Spleen (tissue), 11 donors: ENCODE measurements around the gene RHOV. TPM values are rescaled to one million over a fixed set of nuclear protein-coding genes. Genes with fewer than 3 reads are reported as not detected.

ENCODE experiments used
- DNase-seq: peaks from one replicate; pipeline ENCODE4 v3.0.0-alpha.2; 2020
- H3K27ac ChIP-seq, 8 donors: fragments of 200-600 bp; sonication (generic) in 7 of 8; 1 replicate in 4 of 8; 2 replicates in 4 of 8; pipeline versions ENCODE4 v1.5.0 to v1.8.0; 2016 to 2021; ENCODE audit warnings: inconsistent platforms in 4 of 8, mild to moderate bottlenecking in 4 of 8, moderate library complexity in 1 of 8
- H3K27me3 ChIP-seq, 7 donors: fragments of 200-600 bp; sonication (generic) in 6 of 7; replicated peaks in 1 of 7; 1 replicate in 4 of 7; 2 replicates in 3 of 7; pipeline versions ENCODE4 v1.5.0 to v1.8.0; 2016 to 2021; ENCODE audit warnings: inconsistent platforms in 3 of 7, mild to moderate bottlenecking in 1 of 7
- H3K36me3 ChIP-seq, 6 donors: fragments of 200-600 bp; sonication (generic) in 5 of 6; 1 replicate in 4 of 6; 2 replicates in 2 of 6; pipeline versions ENCODE4 v1.5.0 to v1.8.0; 2016 to 2021; ENCODE audit warnings: inconsistent platforms in 2 of 6
- H3K4me1 ChIP-seq, 6 donors: fragments of 200-600 bp; sonication (generic) in 5 of 6; 1 replicate in 3 of 6; 2 replicates in 3 of 6; pipeline versions ENCODE4 v1.5.0 to v1.8.0; 2016 to 2021; ENCODE audit warnings: inconsistent platforms in 3 of 6
- H3K4me3 ChIP-seq, 8 donors: fragments of 200-600 bp; sonication (generic) in 7 of 8; 1 replicate in 4 of 8; 2 replicates in 4 of 8; pipeline versions ENCODE4 v1.5.0 to v1.8.0; 2016 to 2021; ENCODE audit warnings: inconsistent platforms in 4 of 8, mild to moderate bottlenecking in 4 of 8, moderate library complexity in 2 of 8
- H3K9me3 ChIP-seq, 8 donors: fragments of 200-600 bp; sonication (generic) in 7 of 8; 1 replicate in 4 of 8; 2 replicates in 4 of 8; pipeline versions ENCODE4 v1.5.0 to v1.8.0; 2016 to 2021; ENCODE audit warnings: inconsistent platforms in 4 of 8
- CTCF ChIP-seq, 11 experiments: fragments of 200-600 bp in 7 of 11; fragments of 450-650 bp in 4 of 11; sonication (generic) in 4 of 11; IDR thresholded peaks in 8 of 11; conservative IDR thresholded peaks in 3 of 11; 1 replicate in 7 of 11; 2 replicates in 4 of 11; pipeline versions ENCODE4 v1.4.0 to v1.8.0; 2016 to 2021; ENCODE audit warnings: antibody characterized with exemption in 11 of 11, inconsistent platforms in 4 of 11, mild to moderate bottlenecking in 1 of 11
- POLR2A ChIP-seq, 3 donors: fragments of 450-650 bp; IDR thresholded peaks; one replicate each; pipeline ENCODE4 v1.5.1; 2017; ENCODE audit warnings: antibody characterized with exemption in 3 of 3, mild to moderate bottlenecking in 1 of 3
- POLR2AphosphoS5 ChIP-seq, 3 donors: sonication (generic); formaldehyde crosslinking; IDR thresholded peaks; one replicate each; pipeline ENCODE4 v1.5.1; 2017; ENCODE audit warnings: antibody characterized with exemption in 3 of 3
- WGBS, 5 donors: extraction: QIAGEN DNeasy Blood & Tissue Kit in 3 of 5; methylation state at CpG; one replicate each; pipeline versions ENCODE4 v1.1.5 to v1.1.7; 2013 to 2018; 5-methylcytosine and 5-hydroxymethylcytosine counted together
- intact Hi-C: fragments of 100-400 bp; cut with DNase I; formaldehyde crosslinking; loops from one replicate; pipeline ENCODE4 v1.15.0; 2023; ENCODE audit warnings: low total_unique reads
- polyA plus RNA-seq, 3 donors: library from polyadenylated mRNA; stranded (reverse); fragments of 200-250 nt; gene quantifications; one replicate each; pipeline ENCODE4 v1.2.1, GENCODE V29; 2013
- total RNA-seq, 7 donors: library from RNA; depleted of rRNA in 3 of 7; stranded (reverse); fragments of >200 nt in 3 of 7; fragmentation: NEBNext Ultra II Directional in 4 of 7; extraction: Animal tissue kit (Norgen Biotek cat#: 25700) in 4 of 7; gene quantifications; one replicate each; pipeline versions ENCODE4 v1.1.0 to v1.2.1, GENCODE V29; 2016 to 2021
- donor health status: healthy with polysubstance abuse.
- donor health status: DM: no; HTN: no; CAD: no; lungs with moderate emphysema.
- donor health status: DM: no; HTN: no; CAD: no.
- donor health status: Bipolar disorder and iron deficiency.
- donor health status: healthy.
- donor health status: DM: no; HTN: no; CAD: no.
- donor health status: DM: yes; HTN: yes; CAD: no.

The RHOV gene
- total and polyA plus RNA-seq, 10 donors, result 0.06 to 0.19 TPM; not detected in 8

GRCh38 chr15:40850576-40851112 lies 23.4 kb downstream of the RHOV start:
- DNase-seq, result peak; percentile 39
- Histone ChIP-seq H3K27me3 (peaks cover 0 to 4% (median 0%) of the 10 kb centered on the region in 7 donors), H3K9me3 (no peaks in the 10 kb centered on the region), H3K4me3 (no peak overlapping the region), H3K36me3 (peaks cover 0 to 31% (median 5%) of the 10 kb centered on the region in 6 donors), H3K4me1 (peaks cover 0 to 24% (median 23%) of the 10 kb centered on the region in 6 donors), H3K27ac (no peak overlapping the region)
- no peak for TF ChIP-seq POLR2A (IDR thresholded peaks at IDR 0.05)
- TF ChIP-seq POLR2AphosphoS5 (IDR thresholded peaks at IDR 0.05), result no peak
- no peak for TF ChIP-seq CTCF (IDR thresholded peaks at IDR 0.05 in 8 of 11, conservative IDR thresholded peaks at IDR 0.05 in 3 of 11)
- 87 to 94% (median 90%) methylated on average over 8 of the region's 8 CpGs for WGBS, 5 donors
- intact Hi-C loops, result no loop called here

- intact Hi-C loops, result no loop called here
- Histone ChIP-seq H3K4me1 (peaks cover 17 to 50% (median 46%) of the 10 kb centered on the region in 6 donors), H3K9me3 (no peaks in the 10 kb centered on the region), H3K27me3 (peaks cover 0 to 29% (median 16%) of the 10 kb centered on the region in 7 donors), H3K4me3 (peak overlapping the region in 1 of 8 donors; percentile 33), H3K27ac (peak overlapping the region in 5 of 8 donors; percentile 43 to 80 (median 70)), H3K36me3 (peaks cover 0 to 3% (median 0%) of the 10 kb centered on the region in 6 donors)
- TF ChIP-seq POLR2A (IDR thresholded peaks at IDR 0.05) (no peak), POLR2AphosphoS5 (IDR thresholded peaks at IDR 0.05) (peak in 2 of 3 donors; percentile 33 to 52), CTCF (IDR thresholded peaks at IDR 0.05 in 8 of 11, conservative IDR thresholded peaks at IDR 0.05 in 3 of 11) (peak in 3 of 11 experiments; percentile 29 to 39 (median 30))
- 38 to 51% (median 46%) methylated on average over 7 of the region's 7 CpGs for WGBS, 5 donors
- peak; percentile 83 for DNase-seq
Measured at GRCh38 chr15:40847223-40847961, 26.6 kb downstream of the RHOV start.

- Histone ChIP-seq H3K4me1 (peaks cover 17 to 50% (median 46%) of the 10 kb centered on the region in 6 donors), H3K27ac (peak overlapping the region in 5 of 8 donors; percentile 43 to 80 (median 70)), H3K4me3 (peak overlapping the region in 1 of 8 donors; percentile 33), H3K27me3 (peaks cover 0 to 29% (median 16%) of the 10 kb centered on the region in 7 donors), H3K9me3 (no peaks in the 10 kb centered on the region), H3K36me3 (peaks cover 0 to 3% (median 0%) of the 10 kb centered on the region in 6 donors)
- peak; percentile 41 for DNase-seq
- intact Hi-C loops, result no loop called here
- TF ChIP-seq POLR2A (IDR thresholded peaks at IDR 0.05), result no peak
- no peak for TF ChIP-seq POLR2AphosphoS5 (IDR thresholded peaks at IDR 0.05)
- no peak for TF ChIP-seq CTCF (IDR thresholded peaks at IDR 0.05 in 8 of 11, conservative IDR thresholded peaks at IDR 0.05 in 3 of 11)
Measured at GRCh38 chr15:40846841-40847222, 27.2 kb downstream of the RHOV start.
